ENCODE measurements around the gene IWS1.

Gene IWS1

DNA sequence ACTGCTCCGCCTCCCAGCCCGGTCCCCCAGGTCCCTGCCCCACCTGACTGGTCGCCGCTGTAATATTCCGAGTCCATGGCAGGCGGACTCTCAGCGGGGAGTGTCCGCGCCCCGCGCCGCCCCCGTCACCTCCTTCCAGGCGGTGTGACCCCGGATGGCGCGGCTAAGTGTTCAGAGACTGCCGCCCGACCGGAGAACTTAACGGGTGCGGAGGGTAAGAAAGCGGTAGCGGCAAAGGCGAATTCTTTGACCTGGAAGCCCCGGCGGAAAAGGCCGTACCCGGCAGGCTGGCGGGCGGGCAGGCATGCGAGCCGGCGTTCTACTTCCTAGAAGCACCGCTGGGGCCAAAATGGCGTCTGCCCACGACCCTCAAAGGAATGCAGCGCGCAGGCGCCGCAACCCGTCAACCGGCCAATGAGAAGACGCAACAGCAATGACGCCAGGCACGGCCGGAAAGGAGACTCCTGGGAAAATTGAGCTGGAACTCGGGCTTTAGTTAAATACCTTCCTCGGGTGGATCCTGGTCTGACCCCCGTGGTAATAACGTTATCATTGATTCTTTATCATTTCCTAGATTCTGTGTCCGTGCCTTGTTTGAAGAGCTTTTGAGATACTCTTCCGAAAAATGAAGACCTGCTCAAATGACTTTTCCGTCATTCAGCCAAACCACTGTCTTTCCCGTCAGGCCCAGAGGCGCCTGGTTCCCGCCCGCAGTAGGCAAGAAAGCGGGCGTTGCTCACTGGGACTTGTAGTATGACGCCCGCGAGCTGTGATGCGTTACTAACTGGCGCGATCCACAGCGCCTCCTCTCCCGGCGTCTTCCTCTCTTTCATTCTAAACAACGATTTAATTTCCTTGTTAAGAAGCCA, at the start of gene IWS1:
Gene IWS1 (minus strand): TSS at position 358 of the 869 bp plus-strand sequence. CDS start 281 bp downstream, at position 77.
- TF ChIP-seq CTCF (IDR thresholded peaks at IDR 0.05) = peak; percentile 64
- H3K4me3 ChIP-seq (ENCODE audit: low read depth in 1 of 2, low read length in 1 of 2) = peak within 1 kb of the TSS; percentile 76 to 95
- peak within 1 kb of the TSS; percentile 87 for H3K27ac ChIP-seq
- H3K9me3 ChIP-seq = no peaks in the 10 kb centered on the region
- H3K36me3 ChIP-seq = peaks cover 23% of the 10 kb centered on the region
- no peaks in the 10 kb centered on the region for H3K27me3 ChIP-seq
- peaks cover 16 to 24% of the 10 kb centered on the region in 2 experiments for H3K4me1 ChIP-seq (ENCODE audit: control insufficient read depth in 1 of 2, insufficient read depth in 1 of 2, low read depth in 1 of 2, low read length in 1 of 2)

DNA sequence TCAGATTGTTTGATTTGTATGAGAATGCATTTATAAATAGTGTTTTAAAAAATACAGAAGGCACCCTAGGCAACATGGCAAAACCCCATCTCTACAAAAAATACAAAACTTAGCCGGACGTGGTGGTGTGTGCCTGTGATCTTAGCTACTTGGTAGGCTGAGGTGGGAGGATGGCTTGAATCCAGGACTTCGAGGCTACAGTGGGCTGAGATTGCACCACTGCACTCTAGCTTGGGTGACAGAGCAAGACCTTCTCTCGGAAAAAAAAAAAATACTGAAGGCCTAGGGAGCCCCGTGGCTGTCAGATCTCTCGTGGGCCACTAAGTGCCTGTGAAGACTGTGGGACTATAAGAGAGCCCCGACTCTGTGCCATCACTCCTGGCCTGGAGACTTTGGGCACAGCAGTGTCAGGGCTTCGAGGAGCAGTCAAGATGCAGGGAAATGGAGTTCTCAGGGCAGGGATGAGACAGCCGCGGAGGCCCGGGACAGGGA, 49.7 kb upstream of the IWS1 start:
- H3K9me3 ChIP-seq = no peaks in the 10 kb centered on the region
- H3K36me3 ChIP-seq = no peaks in the 10 kb centered on the region
- H3K27ac ChIP-seq = peak overlapping the region; percentile 63
- no peak overlapping the region for H3K4me3 ChIP-seq (ENCODE audit: low read depth in 1 of 2, low read length in 1 of 2)
- peaks cover 46 to 60% of the 10 kb centered on the region in 2 experiments for H3K4me1 ChIP-seq (ENCODE audit: control insufficient read depth in 1 of 2, insufficient read depth in 1 of 2, low read depth in 1 of 2, low read length in 1 of 2)
- no peaks in the 10 kb centered on the region for H3K27me3 ChIP-seq
- no peak for TF ChIP-seq CTCF (IDR thresholded peaks at IDR 0.05)

- H3K27ac ChIP-seq = peak overlapping the region; percentile 63
These were observed 49.0 kb upstream of the IWS1 start for GRCh38 chr2:127575185-127575765.

GRCh38 chr2:127574656-127575055, 48.4 kb upstream of the IWS1 start:
- TF ChIP-seq CTCF (IDR thresholded peaks at IDR 0.05) = no peak
- no peak overlapping the region for H3K4me3 ChIP-seq (ENCODE audit: low read depth in 1 of 2, low read length in 1 of 2)
- no peaks in the 10 kb centered on the region for H3K36me3 ChIP-seq
- peak overlapping the region; percentile 63 for H3K27ac ChIP-seq
- H3K27me3 ChIP-seq = no peaks in the 10 kb centered on the region
- H3K9me3 ChIP-seq = no peaks in the 10 kb centered on the region
- peaks cover 33 to 47% of the 10 kb centered on the region in 2 experiments for H3K4me1 ChIP-seq (ENCODE audit: control insufficient read depth in 1 of 2, insufficient read depth in 1 of 2, low read depth in 1 of 2, low read length in 1 of 2)

More at GRCh38 chr2:127575185-127575765, 49.0 kb upstream of the IWS1 start:
- no peaks in the 10 kb centered on the region for H3K36me3 ChIP-seq
- no peaks in the 10 kb centered on the region for H3K27me3 ChIP-seq
- no peaks in the 10 kb centered on the region for H3K9me3 ChIP-seq
- TF ChIP-seq CTCF (IDR thresholded peaks at IDR 0.05) = no peak
- no peak overlapping the region for H3K4me3 ChIP-seq (ENCODE audit: low read depth in 1 of 2, low read length in 1 of 2)
- peaks cover 39 to 53% of the 10 kb centered on the region in 2 experiments for H3K4me1 ChIP-seq (ENCODE audit: control insufficient read depth in 1 of 2, insufficient read depth in 1 of 2, low read depth in 1 of 2, low read length in 1 of 2)

- Histone ChIP-seq H3K27me3 (no peaks in the 10 kb centered on the region), H3K4me1 (ENCODE audit: control insufficient read depth in 1 of 2, insufficient read depth in 1 of 2, low read depth in 1 of 2, low read length in 1 of 2) (peaks cover 29 to 38% of the 10 kb centered on the region in 2 experiments), H3K9me3 (no peaks in the 10 kb centered on the region), H3K4me3 (ENCODE audit: low read depth in 1 of 2, low read length in 1 of 2) (no peak overlapping the region), H3K27ac (peak overlapping the region; percentile 63), H3K36me3 (no peaks in the 10 kb centered on the region)
- TF ChIP-seq CTCF (IDR thresholded peaks at IDR 0.05) = no peak
These were observed 47.5 kb upstream of the IWS1 start for GRCh38 chr2:127573771-127574170.

All from neutrophil (primary cell).